ENCODE data around the gene GOPC. TPM values are rescaled to one million over a fixed set of nuclear protein-coding genes. Genes with fewer than 3 reads are reported as not detected.

The GOPC gene
- polyA plus RNA-seq, 1 donor from 2014 or later = 69.2 TPM

GRCh38 chr6:117642976-117643375 lies 40.7 kb upstream of the GOPC start:
- no peaks in the 10 kb centered on the region for H3K36me3 ChIP-seq (ENCODE audit: insufficient read depth, low read length)
- no peak overlapping the region for H2AFZ ChIP-seq (ENCODE audit: low read depth, low read length)
- H3K79me2 ChIP-seq (replicated peaks; ENCODE audit: insufficient read depth, low read length) = no peaks in the 10 kb centered on the region
- TF ChIP-seq REST (IDR thresholded peaks at IDR 0.05; ENCODE audit: borderline replicate concordance) = no peak
- no peak for TF ChIP-seq RAD21 (conservative IDR thresholded peaks at IDR 0.05)
- TF ChIP-seq, protein P1, sequence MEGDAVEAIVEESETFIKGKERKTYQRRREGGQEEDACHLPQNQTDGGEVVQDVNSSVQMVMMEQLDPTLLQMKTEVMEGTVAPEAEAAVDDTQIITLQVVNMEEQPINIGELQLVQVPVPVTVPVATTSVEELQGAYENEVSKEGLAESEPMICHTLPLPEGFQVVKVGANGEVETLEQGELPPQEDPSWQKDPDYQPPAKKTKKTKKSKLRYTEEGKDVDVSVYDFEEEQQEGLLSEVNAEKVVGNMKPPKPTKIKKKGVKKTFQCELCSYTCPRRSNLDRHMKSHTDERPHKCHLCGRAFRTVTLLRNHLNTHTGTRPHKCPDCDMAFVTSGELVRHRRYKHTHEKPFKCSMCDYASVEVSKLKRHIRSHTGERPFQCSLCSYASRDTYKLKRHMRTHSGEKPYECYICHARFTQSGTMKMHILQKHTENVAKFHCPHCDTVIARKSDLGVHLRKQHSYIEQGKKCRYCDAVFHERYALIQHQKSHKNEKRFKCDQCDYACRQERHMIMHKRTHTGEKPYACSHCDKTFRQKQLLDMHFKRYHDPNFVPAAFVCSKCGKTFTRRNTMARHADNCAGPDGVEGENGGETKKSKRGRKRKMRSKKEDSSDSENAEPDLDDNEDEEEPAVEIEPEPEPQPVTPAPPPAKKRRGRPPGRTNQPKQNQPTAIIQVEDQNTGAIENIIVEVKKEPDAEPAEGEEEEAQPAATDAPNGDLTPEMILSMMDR (IDR thresholded peaks at IDR 0.05; ENCODE audit: poor library complexity, severe bottlenecking) = no peak
- no peak for TF ChIP-seq EZH2 (IDR thresholded peaks at IDR 0.05; ENCODE audit: borderline replicate concordance, insufficient read depth, low read length, poor library complexity, severe bottlenecking)
- no peak for TF ChIP-seq EP300 (conservative IDR thresholded peaks at IDR 0.05; ENCODE audit: poor library complexity, severe bottlenecking)
- no peak for TF ChIP-seq TAF1 (IDR thresholded peaks at IDR 0.05; ENCODE audit: low read depth)
- TF ChIP-seq SMC3 (conservative IDR thresholded peaks at IDR 0.05; ENCODE audit: poor library complexity) = no peak
- TF ChIP-seq MXI1 (conservative IDR thresholded peaks at IDR 0.05; ENCODE audit: poor library complexity, severe bottlenecking) = no peak
- TF ChIP-seq POLR2AphosphoS5 (IDR thresholded peaks at IDR 0.05) = no peak
- H3K4me2 ChIP-seq (ENCODE audit: low read length) = no peak overlapping the region
- H4K20me1 ChIP-seq (ENCODE audit: insufficient read depth) = no peaks in the 10 kb centered on the region
- H3K9ac ChIP-seq (ENCODE audit: low read length) = no peak overlapping the region
- no peaks in the 10 kb centered on the region for H3K9me2 ChIP-seq (ENCODE audit: insufficient read depth, low read length)
- H3K9me3 ChIP-seq (ENCODE audit: low read length) = no peaks in the 10 kb centered on the region
- H3F3A ChIP-seq (ENCODE audit: insufficient read depth, low read length, poor library complexity, severe bottlenecking) = no peaks in the 10 kb centered on the region
- no peak overlapping the region for H3K4me3 ChIP-seq (ENCODE audit: low read length)
- H3K27ac ChIP-seq (ENCODE audit: low read length) = no peak overlapping the region
- no peaks in the 10 kb centered on the region for H3K27me3 ChIP-seq (ENCODE audit: insufficient read depth, low read depth, low read length)

DNA sequence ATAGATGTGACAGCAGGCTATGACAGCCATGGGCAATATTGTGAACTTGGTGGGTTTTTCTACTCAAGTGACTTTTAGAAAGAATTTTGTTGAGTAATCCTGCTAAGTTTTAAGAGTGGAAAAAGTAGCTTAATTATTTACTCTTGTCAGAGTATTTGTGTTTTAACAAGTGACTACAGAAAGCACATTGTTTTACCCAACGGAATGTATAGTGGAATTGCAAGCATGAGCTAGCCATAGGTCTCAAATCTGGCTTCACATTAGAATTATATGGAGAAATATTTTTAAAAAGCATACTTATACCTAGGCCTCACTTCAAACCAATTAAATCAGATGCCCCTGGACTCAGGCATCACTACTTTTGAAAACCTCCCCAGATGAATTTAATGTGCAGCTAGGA lies 35.5 kb upstream of the GOPC start:
- Histone ChIP-seq H4K20me1 (ENCODE audit: insufficient read depth) (no peaks in the 10 kb centered on the region), H2AFZ (ENCODE audit: low read depth, low read length) (no peak overlapping the region), H3K9ac (ENCODE audit: low read length) (no peak overlapping the region), H3K4me2 (ENCODE audit: low read length) (no peak overlapping the region), H3K27ac (ENCODE audit: low read length) (no peak overlapping the region), H3K36me3 (ENCODE audit: insufficient read depth, low read length) (no peaks in the 10 kb centered on the region), H3K4me3 (ENCODE audit: low read length) (no peak overlapping the region), H3F3A (ENCODE audit: insufficient read depth, low read length, poor library complexity, severe bottlenecking) (no peaks in the 10 kb centered on the region), H3K9me3 (ENCODE audit: low read length) (no peaks in the 10 kb centered on the region), H3K79me2 (replicated peaks; ENCODE audit: insufficient read depth, low read length) (no peaks in the 10 kb centered on the region), H3K9me2 (ENCODE audit: insufficient read depth, low read length) (no peaks in the 10 kb centered on the region), H3K27me3 (ENCODE audit: insufficient read depth, low read depth, low read length) (no peaks in the 10 kb centered on the region)
- TF ChIP-seq REST (IDR thresholded peaks at IDR 0.05; ENCODE audit: borderline replicate concordance) (no peak), EP300 (conservative IDR thresholded peaks at IDR 0.05; ENCODE audit: poor library complexity, severe bottlenecking) (no peak), EZH2 (IDR thresholded peaks at IDR 0.05; ENCODE audit: borderline replicate concordance, insufficient read depth, low read length, poor library complexity, severe bottlenecking) (no peak), MXI1 (conservative IDR thresholded peaks at IDR 0.05; ENCODE audit: poor library complexity, severe bottlenecking) (no peak), SMC3 (conservative IDR thresholded peaks at IDR 0.05; ENCODE audit: poor library complexity) (no peak), RAD21 (conservative IDR thresholded peaks at IDR 0.05) (no peak), TAF1 (IDR thresholded peaks at IDR 0.05; ENCODE audit: low read depth) (no peak), POLR2AphosphoS5 (IDR thresholded peaks at IDR 0.05) (no peak)
- TF ChIP-seq, protein P1 (IDR thresholded peaks at IDR 0.05; ENCODE audit: poor library complexity, severe bottlenecking) = no peak
